Stimulated activated CD8-positive, alpha-beta memory T cell treated with anti-CD3 and anti-CD28 coated beads, Interleukin-15, amount 100 ng/mL, for 48 hours (primary cell): Measurements from ENCODE around the gene HAX1.
A peak's percentile ranks its signal among the peaks of the same experiment; 100 is the strongest.
"Not testable (repeated sequence)": the region's sequence is repeated elsewhere in the genome, so short reads cannot be mapped to it uniquely, and the experiment has no call there.

Source experiments
- DNase-seq, 2 donors: peaks; one replicate each; pipeline ENCODE4 v3.0.0-alpha.2; 2020; ENCODE audit warnings: low read depth in 2 of 2

Gene HAX1

DNA sequence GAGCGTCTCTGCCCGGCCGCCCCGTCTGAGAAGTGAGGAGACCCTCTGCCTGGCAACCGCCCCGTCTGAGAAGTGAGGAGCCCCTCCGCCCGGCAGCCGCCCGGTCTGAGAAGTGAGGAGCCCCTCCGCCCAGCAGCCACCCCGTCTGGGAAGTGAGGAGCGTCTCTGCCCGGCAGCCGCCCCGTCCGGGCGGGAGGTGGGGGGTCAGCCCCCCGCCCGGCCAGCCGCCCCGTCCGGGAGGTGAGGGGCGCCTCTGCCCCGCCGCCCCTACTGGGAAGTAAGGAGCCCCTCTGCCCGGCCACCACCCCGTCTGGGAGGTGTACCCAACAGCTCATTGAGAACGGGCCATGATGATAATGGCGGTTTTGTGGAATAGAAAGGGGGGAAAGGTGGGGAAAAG lies 15.2 kb downstream of the HAX1 start:
- DNase-seq, result not testable (repeated sequence)

DNA sequence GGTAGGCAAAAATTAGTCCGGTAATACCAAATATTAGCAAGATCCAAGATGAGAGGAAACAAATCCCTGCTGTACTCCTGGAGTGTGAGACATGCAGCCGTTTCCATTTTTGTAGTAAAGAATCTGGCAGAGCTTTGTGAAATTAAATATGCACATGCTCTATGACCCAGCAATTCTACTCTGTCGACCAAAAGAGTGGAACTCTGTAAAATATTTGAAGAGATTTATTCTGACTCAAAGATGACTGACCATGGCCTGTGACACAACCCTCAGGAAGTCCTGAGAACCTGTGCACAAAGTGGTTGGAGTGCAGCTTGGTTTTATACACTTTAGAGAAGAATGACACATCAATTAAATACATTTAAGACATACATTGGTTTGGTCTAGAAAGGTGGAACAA lies 16.2 kb downstream of the HAX1 start:
- DNase-seq, result no peak

DNA sequence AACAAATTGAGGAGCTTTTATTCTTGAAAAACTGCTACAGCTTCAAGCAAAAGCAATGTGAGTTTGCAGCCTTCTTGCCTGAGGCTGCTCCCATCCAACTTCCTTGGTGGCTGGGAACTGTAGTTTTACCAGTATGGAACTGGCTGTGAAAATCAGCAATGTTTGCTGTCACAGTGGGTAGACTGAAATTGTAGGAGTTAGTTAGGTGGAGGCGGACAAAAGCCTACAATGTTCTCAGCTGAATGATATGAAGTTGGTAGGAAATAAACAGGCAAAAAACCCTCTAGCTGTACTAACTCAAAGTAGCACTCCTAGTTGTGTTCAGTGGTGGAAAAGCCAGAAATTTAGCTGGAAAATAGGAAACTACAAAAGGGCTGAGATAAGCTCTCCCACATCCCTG lies 18.5 kb downstream of the HAX1 start:
- DNase-seq, result no peak

DNA sequence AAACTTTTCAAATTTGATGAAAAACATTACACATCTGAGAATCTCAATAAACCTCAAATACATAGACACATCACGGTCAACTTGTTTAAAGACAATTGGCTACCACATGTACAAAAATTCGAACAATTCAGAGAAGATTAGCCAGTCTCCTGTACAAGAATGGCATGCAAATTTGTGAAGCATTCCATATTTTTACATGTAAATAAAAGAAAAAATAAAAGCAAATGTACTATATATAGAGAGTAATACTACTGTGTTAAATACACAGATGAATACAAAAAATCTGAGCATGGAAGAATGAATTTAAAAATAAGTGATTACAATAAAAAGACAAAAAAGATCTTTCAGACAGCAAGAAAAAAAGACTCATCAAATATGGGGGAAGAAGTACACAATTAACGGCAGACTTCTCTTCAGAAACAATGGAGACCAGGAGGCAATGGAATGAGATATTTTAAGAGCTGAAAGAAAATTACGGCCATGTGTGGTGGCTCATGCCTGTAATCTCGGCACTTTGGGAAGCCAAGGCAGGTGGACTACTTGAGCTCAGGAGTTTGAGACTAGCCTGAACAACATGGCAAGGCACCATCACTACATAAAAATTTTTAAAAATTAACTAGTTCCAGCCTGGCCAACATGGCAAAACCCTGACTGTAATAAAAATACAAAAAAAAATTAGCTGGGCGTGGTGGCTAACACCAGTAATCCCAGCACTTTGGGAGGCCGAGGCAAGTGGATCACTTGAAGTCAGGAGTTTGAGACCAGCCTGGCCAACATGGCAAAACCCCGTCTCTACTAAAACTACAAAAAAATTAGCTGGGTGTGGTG lies 23.2 kb downstream of the HAX1 start:
- DNase-seq, result no peak

DNA sequence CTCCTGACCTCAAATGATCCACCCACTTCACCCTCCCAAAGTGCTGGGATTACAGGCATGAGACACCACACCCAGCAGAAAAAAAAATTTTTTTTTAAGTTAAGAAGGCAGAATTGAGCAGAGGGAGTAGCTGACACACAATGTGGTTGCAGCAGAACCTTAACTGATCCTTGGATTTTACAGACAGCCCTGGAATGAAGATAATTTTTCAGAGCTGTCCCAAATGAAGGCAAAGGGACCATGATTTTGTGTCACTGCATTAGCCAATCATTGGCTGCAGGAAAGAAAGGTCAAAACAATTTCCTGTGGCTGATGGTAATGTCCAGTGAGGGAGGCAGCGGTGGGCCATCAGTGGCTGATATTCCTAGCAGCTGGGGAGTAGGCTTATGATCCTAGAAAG lies 29.2 kb downstream of the HAX1 start:
- DNase-seq, result no peak

DNA sequence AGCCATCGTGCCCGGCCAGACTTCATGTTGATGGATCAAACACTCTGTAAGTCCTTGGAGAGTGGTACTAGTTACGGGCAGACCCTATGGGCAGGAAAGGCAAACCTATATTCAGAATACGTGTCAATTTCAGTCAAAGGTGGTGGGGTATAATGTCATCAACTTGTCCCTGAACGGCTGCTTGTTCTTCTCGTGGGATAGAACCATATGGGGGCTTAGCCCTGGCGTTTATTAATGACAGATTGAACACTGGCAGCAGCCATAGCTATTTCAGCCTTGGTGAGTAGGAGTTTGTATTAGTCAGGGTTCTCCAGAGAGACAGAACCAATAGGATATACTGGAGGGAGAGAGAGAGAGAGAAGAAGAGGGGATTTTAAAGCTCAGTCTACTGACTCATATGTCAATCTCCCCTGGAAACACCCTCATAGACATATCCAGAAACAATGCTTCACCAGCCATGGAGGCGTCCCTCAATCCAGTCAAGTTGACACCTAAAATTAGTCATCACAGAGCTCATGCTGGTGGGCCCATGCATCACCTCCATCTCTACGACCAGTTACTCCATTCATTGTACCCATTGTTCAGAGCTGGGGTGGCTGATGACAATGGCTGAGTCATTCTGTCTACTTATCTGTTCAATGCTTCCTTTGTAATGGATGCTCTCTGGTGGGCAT lies 32.4 kb downstream of the HAX1 start:
- peak; percentile 47 to 67 for DNase-seq

DNA sequence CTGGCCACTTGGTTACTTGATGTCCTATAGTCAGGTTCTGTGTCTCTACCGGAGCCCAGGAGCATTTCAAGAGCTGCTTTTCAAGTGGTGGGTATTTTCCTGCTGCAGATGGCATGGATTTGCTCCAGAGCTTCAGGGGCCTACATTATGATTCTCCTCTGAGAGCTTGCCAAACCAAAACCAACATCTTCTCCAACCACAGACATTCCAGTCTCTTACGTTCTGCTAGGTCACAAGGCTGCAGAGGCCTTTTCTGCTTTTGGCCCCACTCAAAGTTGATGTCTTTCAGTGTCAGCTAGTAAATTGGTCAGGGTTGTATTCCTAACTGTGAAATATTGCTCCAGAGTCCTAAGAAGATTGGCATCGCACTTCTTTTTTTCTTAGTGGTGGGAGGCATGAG lies 33.7 kb downstream of the HAX1 start:
- DNase-seq, result no peak

DNA sequence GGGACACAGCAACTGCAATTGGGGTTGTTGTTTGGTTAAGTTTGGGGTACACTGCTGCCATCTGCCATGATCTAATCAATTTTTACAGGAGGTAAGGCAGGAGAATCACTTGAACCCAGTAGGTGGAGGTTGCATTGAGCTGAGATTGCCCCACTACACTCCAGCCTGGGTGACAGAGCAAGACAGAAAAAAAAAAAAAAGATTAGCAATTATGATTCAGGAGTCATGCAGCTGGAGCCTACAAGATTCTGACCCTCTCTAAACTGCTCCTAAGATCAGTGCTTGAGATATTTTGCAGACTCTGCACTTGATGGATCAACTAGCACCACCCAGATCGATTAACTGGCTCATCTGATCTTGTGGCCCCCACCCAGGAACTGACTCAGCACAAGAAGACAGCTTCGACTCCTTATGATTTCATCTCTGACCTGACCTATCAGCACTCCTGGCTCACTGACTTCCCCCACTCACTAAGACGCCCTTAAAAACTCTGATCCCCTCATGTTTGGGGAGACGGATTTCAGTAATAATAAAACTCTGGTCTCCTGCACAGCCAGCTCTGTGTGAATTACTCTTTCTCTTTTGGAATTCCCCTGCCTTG lies 35.3 kb downstream of the HAX1 start:
- DNase-seq, result not testable (repeated sequence)

DNA sequence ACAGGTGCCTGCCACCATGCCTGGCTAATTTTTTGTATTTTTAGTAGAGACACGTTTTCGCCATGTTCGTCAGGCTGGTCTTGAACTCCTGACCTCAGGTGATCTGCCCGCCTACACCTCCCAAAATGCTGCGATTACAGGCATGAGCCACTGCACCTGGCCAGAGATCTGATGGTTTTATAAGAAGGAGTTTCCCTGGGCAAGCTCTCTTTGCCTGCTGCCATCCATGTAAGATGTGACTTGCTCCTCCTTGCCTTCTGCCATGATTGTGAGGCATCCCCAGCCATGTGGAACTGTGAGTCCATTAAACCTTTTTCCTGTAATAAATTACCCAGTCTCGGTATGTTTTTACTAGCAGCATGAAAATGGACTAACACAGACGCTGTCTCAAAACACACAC lies 36.7 kb downstream of the HAX1 start:
- DNase-seq, result not testable (repeated sequence)

DNA sequence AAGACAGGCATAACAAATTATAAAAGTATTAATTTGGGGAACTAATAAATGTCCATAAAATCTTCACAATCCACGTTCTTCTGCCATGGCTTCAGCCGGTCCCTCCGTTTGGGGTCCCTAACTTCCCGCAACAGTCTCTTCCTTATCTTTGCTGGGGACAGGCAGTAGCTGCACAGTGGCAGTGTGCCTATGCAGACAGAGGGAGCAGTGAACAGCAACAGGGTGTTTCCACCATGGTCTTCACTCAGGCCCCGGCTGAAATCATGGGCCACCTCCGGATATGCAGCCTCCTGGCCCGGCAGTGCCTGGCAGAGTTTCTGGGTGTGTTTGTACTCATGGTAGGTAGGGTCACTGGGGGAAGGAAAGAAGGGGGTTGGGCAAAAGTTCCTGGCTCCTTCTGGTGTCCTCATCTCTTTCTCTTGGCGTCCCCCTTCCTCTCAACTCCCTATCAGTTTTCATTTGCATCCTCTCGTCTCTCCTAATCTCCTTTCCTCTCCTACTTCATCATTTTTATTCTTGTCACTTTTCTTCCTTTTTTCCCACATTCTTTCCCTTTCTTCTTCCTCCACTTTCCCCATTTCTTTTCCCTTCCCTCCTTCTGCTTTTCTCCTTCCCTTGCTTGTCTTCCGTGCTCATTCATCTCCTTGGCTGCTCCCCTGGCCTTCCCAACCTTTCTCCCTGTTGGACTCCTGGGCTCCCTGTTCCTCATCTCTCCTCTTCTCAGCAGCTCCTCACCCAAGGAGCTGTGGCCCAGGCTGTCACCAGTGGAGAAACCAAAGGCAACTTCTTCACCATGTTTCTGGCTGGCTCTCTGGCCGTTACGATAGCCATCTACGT lies 40.0 kb downstream of the HAX1 start:
- not testable (repeated sequence) for DNase-seq

DNA sequence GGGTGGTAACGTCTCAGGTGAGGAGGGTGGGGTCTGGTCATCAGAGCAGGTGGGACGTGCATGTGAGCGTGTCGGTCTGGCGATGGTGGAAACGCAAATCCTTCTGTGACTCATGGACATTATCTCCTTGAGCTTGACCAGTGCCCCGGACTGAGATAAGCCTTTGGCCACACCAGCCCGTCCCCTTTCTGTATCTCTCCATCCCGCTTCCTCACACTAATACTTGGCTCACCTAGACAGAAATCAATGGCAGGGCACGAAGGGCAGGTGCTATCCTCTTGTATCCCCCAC lies 40.6 kb downstream of the HAX1 start:
- no peak for DNase-seq

DNA sequence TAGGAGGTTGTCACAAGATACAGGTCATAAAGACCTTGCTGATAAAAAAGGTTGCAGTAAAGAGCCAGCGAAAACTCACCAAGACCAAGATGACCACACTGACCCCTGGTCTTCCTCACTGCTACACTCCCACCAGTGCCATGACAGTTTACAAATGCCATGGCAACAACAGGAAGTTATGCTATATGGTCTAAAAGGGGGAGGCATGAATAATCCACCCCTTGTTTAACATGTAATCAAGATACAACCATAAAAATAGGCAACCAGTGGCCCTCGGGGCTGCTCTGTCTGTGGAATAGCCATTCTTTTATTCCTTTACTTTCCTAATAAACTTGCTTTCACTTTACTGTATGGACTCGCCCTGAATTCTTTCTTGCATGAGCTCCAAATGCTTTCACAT lies 41.8 kb downstream of the HAX1 start:
- DNase-seq, result not testable (repeated sequence)

DNA sequence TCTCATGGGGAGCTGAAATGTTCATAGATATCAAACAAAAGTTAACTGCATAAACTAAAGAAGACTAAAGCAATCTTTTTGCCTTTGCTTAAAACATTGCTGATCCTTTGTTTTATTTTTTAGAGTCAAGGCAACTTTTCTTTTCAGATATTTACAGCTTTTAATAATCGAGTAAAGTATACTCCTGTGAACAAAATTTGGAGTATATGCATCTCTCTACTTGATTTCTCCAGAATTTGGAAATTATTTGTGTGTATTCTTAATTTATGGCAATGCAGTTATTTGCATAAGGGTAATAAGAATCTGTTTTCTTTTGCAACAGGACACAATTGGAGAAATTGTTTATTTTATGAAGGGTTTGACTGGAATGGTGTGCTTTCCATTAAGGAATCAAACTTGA lies 44.3 kb downstream of the HAX1 start:
- no peak for DNase-seq

DNA sequence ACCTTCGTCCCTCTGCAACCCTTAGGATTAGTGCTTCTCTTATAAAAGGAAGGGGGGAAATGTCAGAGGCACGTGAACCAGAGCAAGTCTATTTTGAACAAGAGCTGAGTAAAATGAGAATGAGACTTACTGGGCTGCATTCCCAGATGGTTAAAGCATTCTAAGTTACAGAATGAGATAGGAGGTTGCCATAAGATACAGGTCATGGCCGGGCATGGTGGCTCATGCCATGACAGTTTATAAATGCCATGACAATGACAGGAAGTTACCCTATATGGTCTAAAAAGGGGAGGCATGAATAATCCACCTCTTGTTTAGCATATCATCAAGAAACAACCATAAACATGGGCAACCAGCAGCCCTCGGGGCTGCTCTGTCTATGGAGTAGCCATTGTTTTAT lies 46.0 kb downstream of the HAX1 start:
- DNase-seq, result no peak

DNA sequence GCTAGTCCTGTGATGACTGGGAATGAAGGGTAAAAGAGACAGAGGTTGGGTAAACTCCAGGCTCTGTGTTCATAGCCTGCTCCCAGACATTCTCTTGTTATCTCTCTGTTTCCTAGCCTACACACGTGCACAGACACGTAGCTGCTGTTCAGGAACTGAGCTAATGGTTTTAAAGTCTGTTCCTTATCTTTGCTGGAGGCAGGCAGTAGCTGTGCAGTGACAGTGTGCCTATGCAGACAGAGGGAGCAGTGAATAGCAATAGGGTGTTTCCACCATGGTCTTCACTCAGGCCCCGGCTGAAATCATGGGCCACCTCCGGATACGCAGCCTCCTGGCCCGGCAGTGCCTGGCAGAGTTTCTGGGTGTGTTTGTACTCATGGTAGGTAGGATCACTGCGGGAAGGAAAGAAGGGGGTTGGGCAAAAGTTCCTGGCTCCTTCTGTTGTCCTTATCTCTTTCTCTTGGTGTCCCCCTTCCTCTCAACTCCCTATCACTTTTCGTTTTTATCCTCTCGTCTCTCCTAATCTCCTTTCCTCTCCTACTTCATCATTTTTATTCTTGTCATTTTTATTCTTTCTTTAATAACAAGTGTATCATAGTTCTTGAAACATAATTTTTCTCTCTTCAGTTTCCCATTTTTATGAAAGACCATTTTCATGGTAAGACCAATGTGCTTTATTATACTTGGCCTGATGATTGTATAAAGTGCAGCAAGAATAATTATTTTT lies 48.6 kb downstream of the HAX1 start, which contains the start of gene AQP10:
AQP10 (plus strand) TSS at position 212 of the 727 bp plus-strand sequence; CDS start at position 275, 63 bp downstream.
- no peak for DNase-seq

DNA sequence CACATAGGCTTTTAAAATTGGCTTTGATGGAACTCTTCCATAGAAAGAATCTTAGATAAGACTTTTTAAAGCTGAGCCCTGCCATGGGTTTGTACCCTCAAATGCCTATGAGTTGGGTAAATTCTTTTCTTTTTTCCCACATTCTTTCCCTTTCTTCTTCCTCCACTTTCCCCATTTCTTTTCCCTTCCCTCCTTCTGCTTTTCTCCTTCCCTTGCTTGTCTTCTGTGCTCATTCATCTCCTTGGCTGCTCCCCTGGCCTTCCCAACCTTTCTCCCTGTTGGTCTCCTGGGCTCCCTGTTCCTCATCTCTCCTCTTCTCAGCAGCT lies 49.1 kb downstream of the HAX1 start:
- not testable (repeated sequence) for DNase-seq

DNA sequence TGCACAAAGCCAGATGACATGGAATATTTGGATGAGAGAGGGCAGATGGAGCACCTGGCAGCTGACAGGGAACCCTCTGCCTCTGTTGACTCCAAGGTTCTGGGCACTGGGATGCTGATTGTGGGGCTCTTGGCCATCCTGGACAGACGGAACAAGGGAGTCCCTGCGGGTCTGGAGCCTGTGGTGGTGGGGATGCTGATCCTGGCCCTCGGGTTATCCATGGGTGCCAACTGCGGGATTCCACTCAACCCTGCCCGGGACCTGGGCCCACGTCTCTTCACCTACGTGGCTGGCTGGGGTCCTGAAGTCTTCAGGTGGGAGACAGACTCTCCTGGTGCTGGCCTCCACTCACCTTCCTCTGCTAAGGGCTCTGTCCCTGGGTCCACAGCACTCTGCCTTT lies 51.1 kb downstream of the HAX1 start:
- DNase-seq, result no peak

DNA sequence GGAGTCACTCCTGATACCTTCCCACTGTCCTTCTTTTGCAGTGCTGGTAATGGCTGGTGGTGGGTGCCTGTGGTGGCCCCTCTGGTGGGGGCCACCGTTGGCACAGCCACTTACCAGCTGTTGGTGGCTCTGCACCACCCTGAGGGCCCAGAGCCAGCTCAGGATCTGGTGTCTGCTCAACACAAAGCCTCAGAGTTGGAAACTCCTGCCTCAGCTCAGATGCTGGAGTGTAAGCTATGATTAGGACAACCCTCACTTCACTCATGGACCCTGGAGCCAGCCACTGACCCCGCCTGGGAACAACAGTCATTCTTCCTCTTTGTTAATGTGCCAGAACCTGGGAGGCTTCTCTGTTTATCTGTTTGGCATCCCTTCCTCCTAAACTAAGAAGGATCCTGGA lies 51.8 kb downstream of the HAX1 start:
- DNase-seq, result no peak

DNA sequence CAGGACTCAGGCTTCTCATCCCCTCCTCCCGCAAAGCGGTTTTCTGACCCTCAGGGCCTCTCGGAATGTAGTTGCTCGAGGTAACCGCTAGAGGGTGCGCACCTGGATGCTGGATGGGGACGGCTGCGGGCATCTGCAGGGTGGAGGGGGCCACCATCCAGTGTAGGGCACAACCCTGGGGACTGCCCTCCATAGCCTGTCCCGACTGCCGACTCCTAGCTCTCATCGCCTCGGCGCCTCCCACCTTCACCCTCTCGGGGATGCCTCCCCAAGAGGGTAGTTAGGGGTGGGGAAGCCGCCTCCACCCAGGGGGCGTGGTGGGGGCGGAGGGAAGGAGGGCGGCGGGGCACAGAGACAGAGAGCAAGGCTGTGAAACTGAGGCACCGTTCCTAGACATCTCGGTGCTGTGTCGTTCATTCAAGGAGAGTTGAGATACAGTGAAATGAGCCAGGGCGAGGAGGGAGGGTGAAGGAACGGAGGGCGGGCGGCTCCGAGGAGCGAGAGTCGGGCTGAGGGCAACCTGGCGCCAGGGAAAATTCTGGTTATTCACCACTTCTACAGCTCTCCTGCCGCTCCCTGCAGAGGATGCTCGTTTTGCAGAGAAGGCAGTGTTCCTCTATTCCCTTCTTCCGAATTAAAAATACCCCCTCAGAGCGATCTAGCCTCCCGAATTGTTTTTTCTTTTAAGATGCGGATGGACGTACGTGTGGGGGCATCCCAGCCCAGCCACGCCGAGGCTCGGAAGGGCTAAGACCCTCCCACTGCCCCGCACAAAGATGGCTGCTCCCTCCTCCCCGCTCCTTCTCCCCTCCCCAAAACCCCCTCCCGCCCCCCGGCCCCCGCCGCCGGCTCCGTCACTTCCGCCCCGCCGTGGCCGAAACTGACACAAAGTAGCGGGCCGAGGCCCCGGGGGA lies 52.5 kb downstream of the HAX1 start, which contains the start of gene ATP8B2:
ATP8B2 (plus strand) TSS at position 857 of the 914 bp plus-strand sequence. CDS start 2,617 bp downstream, outside the sequence.
- peak; percentile 73 to 75 for DNase-seq
